ENCODE measurements around the gene SEMA5A.

DNA sequence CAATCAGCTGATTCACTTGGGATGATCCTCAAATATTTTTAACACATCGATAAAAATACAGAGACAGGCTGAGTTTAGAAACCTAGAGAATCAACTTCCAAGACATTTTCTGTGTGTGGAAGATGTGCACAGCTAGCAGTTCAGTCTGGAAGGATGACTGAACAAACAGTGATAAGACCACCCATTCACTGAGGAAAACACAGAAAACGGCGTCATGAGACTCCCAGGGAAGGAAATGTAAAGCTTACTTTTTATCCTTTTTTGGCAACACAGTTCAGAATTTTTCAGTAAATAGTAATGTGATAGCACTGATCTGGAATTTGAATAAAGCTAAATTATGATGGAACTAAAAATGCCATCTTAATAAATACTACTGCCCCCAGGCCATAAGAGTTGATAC is 277.6 kb downstream of the SEMA5A start:
- TF ChIP-seq, protein P1, sequence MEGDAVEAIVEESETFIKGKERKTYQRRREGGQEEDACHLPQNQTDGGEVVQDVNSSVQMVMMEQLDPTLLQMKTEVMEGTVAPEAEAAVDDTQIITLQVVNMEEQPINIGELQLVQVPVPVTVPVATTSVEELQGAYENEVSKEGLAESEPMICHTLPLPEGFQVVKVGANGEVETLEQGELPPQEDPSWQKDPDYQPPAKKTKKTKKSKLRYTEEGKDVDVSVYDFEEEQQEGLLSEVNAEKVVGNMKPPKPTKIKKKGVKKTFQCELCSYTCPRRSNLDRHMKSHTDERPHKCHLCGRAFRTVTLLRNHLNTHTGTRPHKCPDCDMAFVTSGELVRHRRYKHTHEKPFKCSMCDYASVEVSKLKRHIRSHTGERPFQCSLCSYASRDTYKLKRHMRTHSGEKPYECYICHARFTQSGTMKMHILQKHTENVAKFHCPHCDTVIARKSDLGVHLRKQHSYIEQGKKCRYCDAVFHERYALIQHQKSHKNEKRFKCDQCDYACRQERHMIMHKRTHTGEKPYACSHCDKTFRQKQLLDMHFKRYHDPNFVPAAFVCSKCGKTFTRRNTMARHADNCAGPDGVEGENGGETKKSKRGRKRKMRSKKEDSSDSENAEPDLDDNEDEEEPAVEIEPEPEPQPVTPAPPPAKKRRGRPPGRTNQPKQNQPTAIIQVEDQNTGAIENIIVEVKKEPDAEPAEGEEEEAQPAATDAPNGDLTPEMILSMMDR (IDR thresholded peaks at IDR 0.05) = no peak
- no peak for TF ChIP-seq EZH2 (IDR thresholded peaks at IDR 0.05)
